Body of pancreas (tissue), 4 donors: ENCODE results near the gene DYRK1B. TPM values are rescaled to one million over a fixed set of nuclear protein-coding genes. Genes with fewer than 3 reads are reported as not detected.
"Not testable (repeated sequence)": the region's sequence is repeated elsewhere in the genome, so short reads cannot be mapped to it uniquely, and the experiment has no call there.

Experiments used
- ATAC-seq: fragments of 150-250 bp; one replicate; pipeline ENCODE4 v1.9.1; 2016
- DNase-seq, 4 donors: peaks; one replicate each; pipeline ENCODE4 v3.0.0-alpha.2; 2019
- H3K27ac ChIP-seq, 4 donors: fragments of 200-600 bp; sonication (generic); 1 replicate in 3 of 4; 2 replicates in 1 of 4; pipeline versions ENCODE4 v1.5.1 to v1.6.1; 2016 to 2019; ENCODE audit warnings: mild to moderate bottlenecking in 1 of 4, mixed read lengths in 1 of 4, moderate library complexity in 1 of 4
- H3K27me3 ChIP-seq, 2 donors: fragments of 200-600 bp; sonication (generic); one replicate each; pipeline ENCODE4 v1.6.0; 2016; ENCODE audit warnings: mild to moderate bottlenecking in 1 of 2
- H3K36me3 ChIP-seq, 2 donors: fragments of 200-600 bp; sonication (generic); replicated peaks in 1 of 2; 2 replicates each; pipeline ENCODE4 v1.5.1; 2016; ENCODE audit warnings: low read depth in 2 of 2; ENCODE audit not compliant: insufficient read depth in 1 of 2
- H3K4me1 ChIP-seq: fragments of 200-600 bp; sonication (generic); one replicate; pipeline ENCODE4 v1.6.0; 2016
- H3K4me3 ChIP-seq, 2 donors: fragments of 200-600 bp; sonication (generic); 1 replicate in 1 of 2; 2 replicates in 1 of 2; pipeline ENCODE4 v1.5.1; 2016 to 2019
- H3K9me3 ChIP-seq, 3 donors: fragments of 200-600 bp; sonication (generic); 1 replicate in 2 of 3; 2 replicates in 1 of 3; pipeline ENCODE4 v1.5.1; 2016
- POLR2A ChIP-seq, 3 donors: fragments of 450-650 bp; IDR thresholded peaks; one replicate each; pipeline ENCODE4 v1.6.1; 2016; ENCODE audit warnings: antibody characterized with exemption in 3 of 3, mild to moderate bottlenecking in 2 of 3
- WGBS, 2 donors: methylation state at CpG; one replicate each; pipeline ENCODE4 v1.1.5; 2017; 5-methylcytosine and 5-hydroxymethylcytosine counted together
- intact Hi-C: fragments of 100-400 bp; cut with DNase I; formaldehyde crosslinking; loops from one replicate; pipeline ENCODE4 v1.15.1; 2023
- total RNA-seq, 2 donors: library from RNA; depleted of rRNA; stranded (reverse); fragments of >200 nt; gene quantifications; one replicate each; pipeline ENCODE4 v1.1.0, GENCODE V29; 2016
- TF ChIP-seq, protein P1 (sequence below), 7 experiments: fragments of 450-650 bp in 4 of 7; fragments of 200-600 bp in 3 of 7; sonication (generic) in 3 of 7; IDR thresholded peaks; one replicate each; pipeline ENCODE4 v1.5.1; 2016 to 2019; ENCODE audit warnings: antibody characterized with exemption in 7 of 7

The DYRK1B gene
- total RNA-seq, 2 donors from 2014 or later = 11.9 to 21.1 TPM

DNA sequence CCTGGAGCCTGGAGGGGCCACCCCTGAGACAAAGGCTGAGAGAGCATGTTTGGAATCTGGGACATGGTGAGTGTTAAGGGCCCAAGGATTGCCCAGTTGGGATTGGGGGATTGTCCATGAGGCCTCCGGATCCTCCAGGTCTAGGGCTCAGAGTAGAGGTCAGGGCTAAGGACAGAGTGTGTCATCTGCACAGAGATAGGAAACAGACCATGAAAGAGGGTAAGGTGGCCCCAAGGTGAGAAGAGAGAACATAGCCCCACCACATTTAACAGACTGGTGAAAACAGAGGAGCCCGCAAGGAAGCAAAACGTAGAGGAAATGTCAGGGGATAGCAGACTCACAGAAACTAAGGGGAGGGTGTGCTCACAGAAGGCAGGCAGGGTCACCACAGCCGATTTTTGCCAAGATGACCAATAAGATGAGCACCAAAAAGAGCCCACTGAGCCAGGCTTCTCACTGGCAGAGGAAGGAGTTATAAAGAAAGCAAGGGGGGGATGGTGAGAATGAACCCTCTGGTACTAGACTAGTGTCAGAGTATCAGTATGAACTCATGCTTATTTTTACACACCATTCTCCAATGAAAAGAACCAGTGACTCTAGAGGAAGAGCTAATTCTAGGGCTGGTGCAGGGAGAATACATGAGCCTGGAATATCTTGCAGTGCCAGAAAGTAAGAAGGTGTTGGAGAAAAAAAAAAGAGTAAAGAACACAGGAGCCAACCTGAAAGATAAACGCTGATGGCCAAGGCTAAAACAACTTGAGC, 17.5 kb downstream of the DYRK1B start:
- TF ChIP-seq, protein P1, sequence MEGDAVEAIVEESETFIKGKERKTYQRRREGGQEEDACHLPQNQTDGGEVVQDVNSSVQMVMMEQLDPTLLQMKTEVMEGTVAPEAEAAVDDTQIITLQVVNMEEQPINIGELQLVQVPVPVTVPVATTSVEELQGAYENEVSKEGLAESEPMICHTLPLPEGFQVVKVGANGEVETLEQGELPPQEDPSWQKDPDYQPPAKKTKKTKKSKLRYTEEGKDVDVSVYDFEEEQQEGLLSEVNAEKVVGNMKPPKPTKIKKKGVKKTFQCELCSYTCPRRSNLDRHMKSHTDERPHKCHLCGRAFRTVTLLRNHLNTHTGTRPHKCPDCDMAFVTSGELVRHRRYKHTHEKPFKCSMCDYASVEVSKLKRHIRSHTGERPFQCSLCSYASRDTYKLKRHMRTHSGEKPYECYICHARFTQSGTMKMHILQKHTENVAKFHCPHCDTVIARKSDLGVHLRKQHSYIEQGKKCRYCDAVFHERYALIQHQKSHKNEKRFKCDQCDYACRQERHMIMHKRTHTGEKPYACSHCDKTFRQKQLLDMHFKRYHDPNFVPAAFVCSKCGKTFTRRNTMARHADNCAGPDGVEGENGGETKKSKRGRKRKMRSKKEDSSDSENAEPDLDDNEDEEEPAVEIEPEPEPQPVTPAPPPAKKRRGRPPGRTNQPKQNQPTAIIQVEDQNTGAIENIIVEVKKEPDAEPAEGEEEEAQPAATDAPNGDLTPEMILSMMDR (IDR thresholded peaks at IDR 0.05) = no peak
- TF ChIP-seq POLR2A (IDR thresholded peaks at IDR 0.05) = no peak
- no peaks in the 10 kb centered on the region for H3K9me3 ChIP-seq
- no peak overlapping the region for H3K4me3 ChIP-seq
- intact Hi-C loops = no loop called here
- DNase-seq (no peak), ATAC-seq (no peak)
- no peak overlapping the region for H3K27ac ChIP-seq
- no peaks in the 10 kb centered on the region for H3K27me3 ChIP-seq
- H3K36me3 ChIP-seq = no peaks in the 10 kb centered on the region
- 73 to 82% methylated on average over 5 of the region's 5 CpGs for whole genome bisulfite sequencing, 2 donors
- H3K4me1 ChIP-seq = no peaks in the 10 kb centered on the region

DNA sequence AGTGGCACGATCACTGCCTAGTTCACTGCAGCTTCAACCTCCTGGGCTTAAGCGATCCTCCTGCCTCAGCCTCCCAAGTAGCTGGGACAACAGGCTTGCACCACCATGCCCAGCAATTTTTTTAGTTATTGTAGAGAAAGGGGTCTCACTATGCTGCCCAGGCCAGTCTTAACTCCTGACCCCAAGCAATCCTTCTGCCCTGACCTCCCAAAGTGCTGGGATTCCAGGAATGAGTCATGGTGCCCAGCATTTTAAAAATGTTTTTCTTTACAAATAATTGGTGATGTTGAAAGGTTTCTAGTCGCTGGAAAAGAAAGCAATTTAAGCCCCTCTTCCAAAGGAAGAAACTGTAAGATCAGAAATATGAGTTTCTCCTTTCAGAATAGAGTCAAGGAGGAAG, 19.4 kb downstream of the DYRK1B start:
- TF ChIP-seq, protein P1 (IDR thresholded peaks at IDR 0.05) = no peak
- TF ChIP-seq POLR2A (IDR thresholded peaks at IDR 0.05) = no peak
- no peaks in the 10 kb centered on the region for H3K27me3 ChIP-seq
- intact Hi-C loops = no loop called here
- no peaks in the 10 kb centered on the region for H3K4me1 ChIP-seq
- no peak for DNase-seq
- peaks cover 0 to 3% (median 0%) of the 10 kb centered on the region in 3 donors for H3K9me3 ChIP-seq
- no peaks in the 10 kb centered on the region for H3K36me3 ChIP-seq
- no peak overlapping the region for H3K4me3 ChIP-seq
- no peak overlapping the region for H3K27ac ChIP-seq
- ATAC-seq = no peak
- WGBS, 2 donors = 81 to 88% methylated on average over 3 of the region's 3 CpGs

DNA sequence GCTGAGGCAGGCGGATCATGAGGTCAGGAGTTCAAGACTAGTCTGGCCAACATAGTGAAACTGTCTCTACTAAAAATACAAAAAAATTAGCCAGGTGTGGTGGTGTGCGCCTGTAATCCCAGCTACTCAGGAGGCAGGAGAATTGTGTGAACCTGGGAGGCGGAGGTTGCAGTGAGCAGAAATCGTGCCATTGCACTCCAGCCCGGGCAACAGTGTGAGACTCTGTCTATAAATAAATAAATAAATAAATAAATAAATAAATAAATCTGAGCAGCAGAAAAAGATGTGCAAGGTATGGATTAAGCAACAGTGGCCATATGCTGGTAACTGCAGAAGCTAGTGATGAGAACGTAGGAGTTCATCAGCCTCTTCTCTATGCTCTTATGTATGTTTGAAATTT, 19.9 kb downstream of the DYRK1B start:
- H3K27ac ChIP-seq, H3K9me3 ChIP-seq, DNase-seq, H3K36me3 ChIP-seq, intact Hi-C loops, H3K27me3 ChIP-seq, H3K4me3 ChIP-seq, H3K4me1 ChIP-seq, ATAC-seq: not testable (repeated sequence)
- 96% methylated on average over 6 of the region's 6 CpGs for WGBS, 2 donors

DNA sequence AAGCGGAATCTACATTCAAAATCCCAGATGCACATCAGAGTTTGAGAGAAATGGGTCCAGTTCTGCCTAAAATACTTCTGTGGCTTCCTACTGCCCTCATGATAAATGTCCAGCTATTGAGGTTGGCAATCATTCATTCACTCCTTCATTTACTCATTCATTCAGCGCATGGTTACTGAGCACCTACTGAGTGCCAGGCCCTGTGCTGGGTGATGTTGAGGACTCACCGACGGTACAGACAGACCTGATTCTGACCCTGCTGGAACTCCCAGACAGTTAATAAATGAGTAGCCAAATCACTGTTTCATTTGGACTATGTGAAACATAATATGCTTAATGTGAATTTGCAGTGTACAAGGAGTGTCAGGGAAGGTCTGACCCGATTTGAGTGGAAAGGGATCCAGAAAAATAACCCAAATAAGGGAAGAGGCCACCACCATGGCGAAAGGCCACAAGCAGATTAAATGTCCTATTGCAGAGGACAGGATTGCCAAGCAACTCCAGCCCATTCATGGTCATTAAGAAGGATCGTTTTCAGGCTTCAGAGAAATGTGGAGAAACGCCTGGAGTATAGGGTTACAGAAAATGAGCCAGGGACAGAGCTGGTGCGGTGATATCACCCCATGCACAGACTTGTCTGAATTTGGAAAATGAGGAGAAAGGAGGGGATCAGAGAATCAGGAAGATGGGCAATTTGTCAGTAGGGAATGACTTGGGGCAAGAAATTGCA, 20.5 kb downstream of the DYRK1B start:
- Histone ChIP-seq H3K27ac (no peak overlapping the region), H3K27me3 (no peaks in the 10 kb centered on the region), H3K36me3 (no peaks in the 10 kb centered on the region), H3K4me3 (no peak overlapping the region), H3K9me3 (peaks cover 0 to 8% (median 0%) of the 10 kb centered on the region in 3 donors), H3K4me1 (no peaks in the 10 kb centered on the region)
- intact Hi-C loops = no loop called here
- TF ChIP-seq, protein P1 (IDR thresholded peaks at IDR 0.05) = no peak
- no peak for TF ChIP-seq POLR2A (IDR thresholded peaks at IDR 0.05)
- WGBS, 2 donors = 77 to 84% methylated on average over 9 of the region's 9 CpGs
- ATAC-seq (no peak), DNase-seq (no peak)

DNA sequence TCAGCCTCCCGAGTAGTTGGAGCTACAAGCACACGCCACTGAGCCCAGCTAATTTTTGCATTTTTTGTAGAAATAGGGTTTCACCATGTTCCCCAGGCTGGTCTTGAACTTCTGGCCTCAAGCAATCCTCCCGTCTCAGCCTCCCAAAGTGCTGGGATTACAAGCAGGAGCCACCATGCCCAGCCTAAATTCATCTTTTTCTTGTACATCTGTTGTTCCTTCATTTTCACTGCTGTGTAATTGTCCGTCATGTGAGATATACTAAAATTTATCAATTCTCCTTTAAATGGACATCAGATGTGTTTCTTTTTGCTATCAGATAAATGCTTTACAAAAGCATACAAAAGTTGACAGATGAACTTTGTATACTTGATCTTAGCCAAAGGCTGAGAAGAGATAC, 22.9 kb downstream of the DYRK1B start:
- Histone ChIP-seq H3K36me3 (no peaks in the 10 kb centered on the region), H3K27ac (no peak overlapping the region), H3K4me1 (no peaks in the 10 kb centered on the region), H3K9me3 (peaks cover 0 to 8% (median 0%) of the 10 kb centered on the region in 3 donors), H3K4me3 (no peak overlapping the region), H3K27me3 (no peaks in the 10 kb centered on the region)
- no peak for TF ChIP-seq POLR2A (IDR thresholded peaks at IDR 0.05)
- TF ChIP-seq, protein P1 (IDR thresholded peaks at IDR 0.05) = no peak
- WGBS, 2 donors = 86 to 92% methylated on average over 4 of the region's 4 CpGs
- intact Hi-C loops = no loop called here
- no peak for DNase-seq
- no peak for ATAC-seq
